Lower leg skin (tissue), 4 donors: Measurements from ENCODE around the gene SALL1. TPM values are rescaled to one million over a fixed set of nuclear protein-coding genes. Genes with fewer than 3 reads are reported as not detected.

Experiments used
- DNase-seq, 2 donors: peaks; one replicate each; pipeline ENCODE4 v3.0.0-alpha.2; 2019; ENCODE audit warnings: low spot score in 2 of 2
- H3K4me3 ChIP-seq: fragments of 200-600 bp; sonication (generic); 2 replicates; pipeline ENCODE4 v1.5.1; 2017; ENCODE audit warnings: mild to moderate bottlenecking, low read depth; ENCODE audit not compliant: poor library complexity, severe bottlenecking
- CTCF ChIP-seq, 3 donors: fragments of 450-650 bp; IDR thresholded peaks; one replicate each; pipeline ENCODE4 v1.5.1; 2016; ENCODE audit warnings: antibody characterized with exemption in 3 of 3, mild to moderate bottlenecking in 3 of 3, moderate library complexity in 2 of 3
- POLR2A ChIP-seq, 2 donors: fragments of 450-650 bp; IDR thresholded peaks; one replicate each; pipeline ENCODE4 v1.6.1; 2016 to 2017; ENCODE audit warnings: antibody characterized with exemption in 2 of 2, mild to moderate bottlenecking in 1 of 2, moderate library complexity in 1 of 2
- WGBS, 2 donors: methylation state at CpG; one replicate each; pipeline ENCODE4 v1.1.5; 2018; 5-methylcytosine and 5-hydroxymethylcytosine counted together
- intact Hi-C: fragments of 100-400 bp; cut with DNase I; formaldehyde crosslinking; loops from one replicate; pipeline ENCODE4 v1.15.0; 2023; ENCODE audit warnings: low total_unique reads
- total RNA-seq, 4 donors: library from RNA; depleted of rRNA; stranded (reverse); fragments of >200 nt; gene quantifications; one replicate each; pipeline ENCODE4 v1.1.0, GENCODE V29; 2016

Gene SALL1
- total RNA-seq, 4 donors from 2014 or later: 0.08 to 0.29 (median 0.08) TPM; not detected in 1

GRCh38 chr16:51163894-51164566, 13.0 kb upstream of the SALL1 start:
- no peak overlapping the region for H3K4me3 ChIP-seq
- intact Hi-C loops: no loop called here
- no peak for TF ChIP-seq POLR2A (IDR thresholded peaks at IDR 0.05)
- TF ChIP-seq CTCF (IDR thresholded peaks at IDR 0.05): no peak
- DNase-seq: no peak
- 64 to 71% methylated on average over 6 of the region's 6 CpGs for WGBS, 2 donors

GRCh38 chr16:51163366-51163765, 12.3 kb upstream of the SALL1 start:
- DNase-seq: no peak
- TF ChIP-seq POLR2A (IDR thresholded peaks at IDR 0.05) (no peak), CTCF (IDR thresholded peaks at IDR 0.05) (no peak)
- 82 to 84% methylated on average over 2 of the region's 2 CpGs for WGBS, 2 donors
- no peak overlapping the region for H3K4me3 ChIP-seq
- intact Hi-C loops: no loop called here

DNA sequence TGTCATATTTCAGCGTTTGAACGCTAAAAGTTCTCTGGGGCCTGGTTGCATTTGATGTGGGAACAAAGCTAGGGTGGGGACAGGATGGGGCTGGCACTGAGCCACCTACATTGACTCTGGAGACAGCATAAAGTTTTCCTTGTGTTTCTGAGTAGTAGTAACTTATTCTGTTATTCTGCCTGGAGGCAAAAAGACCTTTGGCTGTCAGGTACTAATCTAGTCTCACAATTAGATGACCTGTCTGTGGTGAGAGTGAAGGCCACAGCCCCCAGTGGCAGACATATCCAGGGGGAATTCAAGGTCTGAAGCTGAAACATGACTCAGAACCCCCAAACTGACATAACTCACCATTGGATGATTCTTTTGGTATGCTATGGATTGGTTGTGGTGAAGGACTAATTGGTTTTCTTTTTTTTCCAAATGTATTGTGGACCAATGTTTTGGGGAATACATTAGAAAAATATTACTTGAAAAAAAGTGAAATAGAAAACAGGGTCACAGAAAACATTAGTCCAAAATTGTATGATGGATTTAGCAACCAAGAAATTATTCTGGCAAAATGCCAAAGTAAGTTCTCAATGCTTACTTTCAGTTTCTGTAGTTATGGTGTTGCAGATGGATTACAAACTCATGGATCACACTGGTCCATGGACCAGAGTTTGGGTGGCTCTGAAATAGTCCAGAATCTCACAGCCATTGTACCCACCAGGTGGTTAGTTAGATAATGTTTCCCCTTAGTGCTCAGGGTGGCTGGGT, 10.5 kb upstream of the SALL1 start:
- intact Hi-C loops: no loop called here
- WGBS, 2 donors: 40 to 46% methylated on average over 2 of the region's 2 CpGs
- H3K4me3 ChIP-seq: no peak overlapping the region
- no peak for DNase-seq
- TF ChIP-seq CTCF (IDR thresholded peaks at IDR 0.05): no peak
- TF ChIP-seq POLR2A (IDR thresholded peaks at IDR 0.05): no peak

DNA sequence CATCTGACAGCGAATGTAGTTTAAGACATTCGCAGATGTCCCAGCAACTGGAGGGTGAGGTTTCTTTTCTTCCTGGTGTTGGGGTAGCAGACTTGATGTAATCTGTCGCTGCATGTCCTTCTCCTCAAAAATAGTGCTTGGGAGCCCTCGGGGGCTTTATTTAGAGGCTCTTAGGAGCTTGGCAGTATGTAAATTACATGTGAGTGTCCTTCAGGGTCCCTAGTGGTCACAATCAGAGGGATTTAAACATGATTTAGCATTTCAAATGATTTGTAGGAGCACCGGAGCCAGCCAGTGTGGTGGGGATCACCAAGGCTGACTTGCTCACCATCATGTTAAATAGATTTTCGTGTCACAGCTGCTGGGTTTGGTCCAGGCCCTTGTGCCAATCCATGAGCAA, 8.8 kb upstream of the SALL1 start:
- WGBS, 2 donors: 41 to 47% methylated on average over 6 of the region's 6 CpGs

DNA sequence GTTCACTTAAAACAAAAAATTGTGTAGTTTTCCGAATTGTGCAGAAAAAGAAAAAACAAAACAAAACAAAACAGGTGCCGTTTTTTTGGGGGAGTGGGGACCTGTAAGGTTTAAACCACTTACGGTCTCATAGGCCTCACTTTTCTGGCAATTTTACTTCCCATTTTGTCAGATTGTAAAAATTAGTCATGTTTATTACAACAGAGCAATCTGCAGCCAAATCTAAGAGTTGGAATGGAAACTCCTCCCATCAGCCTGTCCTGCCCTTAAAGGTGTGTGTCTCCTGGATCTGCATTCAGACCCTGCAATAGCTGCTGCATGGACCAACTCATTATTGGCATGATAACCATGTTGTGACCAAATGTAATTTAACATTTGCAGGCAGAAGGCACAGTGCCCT, 8.2 kb upstream of the SALL1 start:
- TF ChIP-seq POLR2A (IDR thresholded peaks at IDR 0.05) (no peak), CTCF (IDR thresholded peaks at IDR 0.05) (no peak)
- 68 to 70% methylated on average over 3 of the region's 3 CpGs for WGBS, 2 donors

More for the DNA sequence above, 8.8 kb upstream of the SALL1 start:
- DNase-seq: no peak
- no peak overlapping the region for H3K4me3 ChIP-seq
- TF ChIP-seq POLR2A (IDR thresholded peaks at IDR 0.05) (no peak), CTCF (IDR thresholded peaks at IDR 0.05) (no peak)
- intact Hi-C loops: no loop called here

More for the DNA sequence above, 8.2 kb upstream of the SALL1 start:
- no peak for DNase-seq
- no peak overlapping the region for H3K4me3 ChIP-seq
- intact Hi-C loops: no loop called here
